Epithelial cell of proximal tubule (primary cell): ENCODE results near the gene CPNE4. TPM values are rescaled to one million over a fixed set of nuclear protein-coding genes. Genes with fewer than 3 reads are reported as not detected.

Experiments used
- DNase-seq: peaks from one replicate; pipeline ENCODE4 v3.0.0-alpha.2; 2011; ENCODE audit warnings: low read depth
- H3K4me3 ChIP-seq: 2 replicates; pipeline ENCODE4 v1.5.1; 2011; ENCODE audit warnings: low read depth, mild to moderate bottlenecking, low read length
- CTCF ChIP-seq: conservative IDR thresholded peaks from 2 replicates; pipeline ENCODE4 v1.5.1; 2012; ENCODE audit warnings: low read depth, mild to moderate bottlenecking, low read length
- total RNA-seq: library from RNA; depleted of rRNA; stranded (reverse); fragments of >200 nt; gene quantifications from 2 replicates; pipeline ENCODE4 v1.2.3, GENCODE V29; 2015

Gene CPNE4
- total RNA-seq, 1 donor from 2014 or later: 4.1 TPM

GRCh38 chr3:131530388-131530787, 504.4 kb downstream of the CPNE4 start:
- TF ChIP-seq CTCF: no peak
- H3K4me3 ChIP-seq: no peak overlapping the region
- no peak for DNase-seq

GRCh38 chr3:131526801-131527347, 507.9 kb downstream of the CPNE4 start:
- TF ChIP-seq CTCF: peak; percentile 66
- DNase-seq: no peak
- peak overlapping the region; percentile 62 for H3K4me3 ChIP-seq

GRCh38 chr3:131518680-131519079, 516.1 kb downstream of the CPNE4 start:
- TF ChIP-seq CTCF: no peak
- no peak overlapping the region for H3K4me3 ChIP-seq
- no peak for DNase-seq

GRCh38 chr3:131505421-131505820, 529.4 kb downstream of the CPNE4 start:
- TF ChIP-seq CTCF: no peak
- DNase-seq: no peak
- H3K4me3 ChIP-seq: no peak overlapping the region

GRCh38 chr3:131503320-131503635, 531.5 kb downstream of the CPNE4 start:
- TF ChIP-seq CTCF: no peak
- H3K4me3 ChIP-seq: peak overlapping the region; percentile 80
- no peak for DNase-seq

- peak within 1 kb of the TSS; percentile 80 for H3K4me3 ChIP-seq
- DNase-seq: peak; percentile 41
- no peak for TF ChIP-seq CTCF
These were observed 532.1 kb downstream of the CPNE4 start, which contains the start of gene MRPL3 for GRCh38 chr3:131502530-131503319. TSS of gene MRPL3 (minus strand) at chr3:131502971. CDS start at chr3:131502821, 150 bp downstream.

- no peak for DNase-seq
- peak overlapping the region; percentile 80 for H3K4me3 ChIP-seq
- no peak for TF ChIP-seq CTCF
These were observed 532.9 kb downstream of the CPNE4 start for GRCh38 chr3:131501949-131502348.
